A549 (cell line): ENCODE data around the gene RHBDD2. TPM values are rescaled to one million over a fixed set of nuclear protein-coding genes. Genes with fewer than 3 reads are reported as not detected.

Experiments used
- ATAC-seq, 2 experiments: fragments of 200-7000 bp in 1 of 2; fragments of >200 bp in 1 of 2; cut with Nextera tagmentation in 1 of 2; cut with Tn5 transposase in 1 of 2; 3 replicates each; pipeline versions ENCODE4 v1.8.0 to v1.9.1; 2018 to 2020; ENCODE audit warnings: mild to moderate bottlenecking in 1 of 2, moderate library complexity in 1 of 2
- CTCF ChIA-PET: fragments of 300-600 bp; sonication (Branson Sonifier 250); formaldehyde crosslinking; extraction: SDS; loops from one replicate; lab custom pipeline; 2021; ENCODE audit warnings: antibody characterized with exemption, inconsistent platforms; lab: Yijun Ruan, JAX
- POLR2A ChIA-PET: fragments of 350-600 bp; formaldehyde crosslinking; extraction: SDS; loops from one replicate; lab custom pipeline; 2021; ENCODE audit warnings: antibody characterized with exemption, inconsistent platforms; lab: Yijun Ruan, JAX
- DNase-seq, 2 experiments: peaks; one replicate each; pipeline versions ENCODE4 v3.0.0 to v3.0.0-alpha.2; 2011 to 2016; ENCODE audit warnings: low read depth in 1 of 2, low spot score in 1 of 2
- FAIRE-seq: peaks from 2 replicates; lab custom pipeline; 2011; peaks lifted over from hg19 to GRCh38; lab: Jason Lieb, UNC
- H3K27ac ChIP-seq, 2 experiments: fragments of >200 bp; sonication (Bioruptor Twin); formaldehyde crosslinking; 3 replicates each; pipeline ENCODE4 v1.5.1; 2016 to 2017
- H3K4me1 ChIP-seq: fragments of >200 bp; sonication (Bioruptor Twin); formaldehyde crosslinking; 3 replicates; pipeline ENCODE4 v1.6.1; 2016
- H3K4me2 ChIP-seq: fragments of >200 bp; sonication (Bioruptor Twin); formaldehyde crosslinking; 3 replicates; pipeline ENCODE4 v1.6.1; 2016
- H3K4me3 ChIP-seq: fragments of >200 bp; sonication (Bioruptor Twin); formaldehyde crosslinking; 3 replicates; pipeline ENCODE4 v1.5.1; 2016
- H3K9me3 ChIP-seq: fragments of >200 bp; sonication (Bioruptor Twin); formaldehyde crosslinking; 3 replicates; pipeline ENCODE4 v1.6.1; 2016
- ATOH8 ChIP-seq: fragments of 250-450 bp; sonication (Bioruptor Pico); IDR thresholded peaks from 2 replicates; pipeline ENCODE4 v1.5.0; 2020; ENCODE audit warnings: low read depth, mild to moderate bottlenecking, moderate library complexity
- CEBPB ChIP-seq, 2 experiments: fragments of >200 bp in 1 of 2; sonication (Bioruptor Twin) in 1 of 2; formaldehyde crosslinking in 1 of 2; IDR thresholded peaks; 2 replicates each; pipeline ENCODE4 v1.6.1; 2012 to 2016
- ELK1 ChIP-seq: fragments of 150-350 bp; IDR thresholded peaks from 2 replicates; pipeline ENCODE4 v1.6.1; 2014; ENCODE audit warnings: low read depth, mild to moderate bottlenecking, low read length
- EP300 ChIP-seq, 2 experiments: fragments of >200 bp; sonication (Bioruptor Twin); formaldehyde crosslinking; IDR thresholded peaks; 2 replicates in 1 of 2; 3 replicates in 1 of 2; pipeline ENCODE4 v1.6.1; 2016 to 2017
- FOSB ChIP-seq: fragments of 250-450 bp; sonication (Bioruptor Pico); IDR thresholded peaks from 2 replicates; pipeline ENCODE4 v1.5.0; 2020; ENCODE audit warnings: mild to moderate bottlenecking, moderate library complexity
- GATA3 ChIP-seq: IDR thresholded peaks from 2 replicates; pipeline ENCODE4 v1.6.1; 2012; ENCODE audit warnings: borderline replicate concordance
- HEYL ChIP-seq: fragments of 250-450 bp; sonication (Bioruptor Pico); IDR thresholded peaks from 2 replicates; pipeline ENCODE4 v1.8.0; 2021; ENCODE audit warnings: mild to moderate bottlenecking, moderate library complexity
- HMGXB4 ChIP-seq: fragments of 250-450 bp; sonication (Bioruptor Pico); IDR thresholded peaks from 2 replicates; pipeline ENCODE4 v1.5.0; 2021; ENCODE audit warnings: mild to moderate bottlenecking, moderate library complexity, borderline replicate concordance
- JUNB ChIP-seq: fragments of >200 bp; sonication (Bioruptor Twin); formaldehyde crosslinking; IDR thresholded peaks from 2 replicates; pipeline ENCODE4 v1.6.1; 2016
- MAZ ChIP-seq: fragments of 150-350 bp; IDR thresholded peaks from 2 replicates; pipeline ENCODE4 v1.6.1; 2014; ENCODE audit warnings: antibody characterized with exemption, low read depth, low read length, borderline replicate concordance
- MYC ChIP-seq: IDR thresholded peaks from 2 replicates; pipeline ENCODE4 v1.6.1; 2012; ENCODE audit warnings: mild to moderate bottlenecking, inconsistent platforms, low read length, improper control_type of control experiment, borderline replicate concordance
- POLR2A ChIP-seq: IDR thresholded peaks from 2 replicates; pipeline ENCODE4 v1.6.1; 2012; ENCODE audit warnings: mild to moderate bottlenecking, low read length
- POLR2AphosphoS2 ChIP-seq: conservative IDR thresholded peaks from 2 replicates; pipeline ENCODE4 v1.6.1; 2012; ENCODE audit warnings: low read length, improper control_type of control experiment, inconsistent platforms
- RARB ChIP-seq: fragments of 250-450 bp; sonication (Bioruptor Pico); IDR thresholded peaks from 2 replicates; pipeline ENCODE4 v1.8.0; 2021; ENCODE audit warnings: mild to moderate bottlenecking, moderate library complexity
- RCOR1 ChIP-seq: fragments of 150-350 bp; IDR thresholded peaks from 2 replicates; pipeline ENCODE4 v1.6.1; 2014; ENCODE audit warnings: antibody characterized with exemption, low read length, low read depth
- REST ChIP-seq: fragments of 200-600 bp; sonication (generic); IDR thresholded peaks from 2 replicates; pipeline ENCODE4 v1.6.1; 2016; ENCODE audit warnings: antibody characterized with exemption, mild to moderate bottlenecking, moderate library complexity
- USF2 ChIP-seq: fragments of 450-650 bp; IDR thresholded peaks from 2 replicates; pipeline ENCODE4 v1.6.1; 2014; ENCODE audit warnings: antibody characterized with exemption
- ZC3H11A ChIP-seq: fragments of 450-650 bp; IDR thresholded peaks from 2 replicates; pipeline ENCODE4 v1.6.1; 2014; ENCODE audit warnings: antibody characterized with exemption, mild to moderate bottlenecking
- ZFP36 ChIP-seq: fragments of 450-650 bp; IDR thresholded peaks from 2 replicates; pipeline ENCODE4 v1.6.1; 2014; ENCODE audit warnings: borderline replicate concordance; ENCODE audit not compliant: partially characterized antibody
- ZSCAN20 ChIP-seq: fragments of 250-450 bp; sonication (Bioruptor Pico); IDR thresholded peaks from 2 replicates; pipeline ENCODE4 v1.8.0; 2022; ENCODE audit warnings: mild to moderate bottlenecking, moderate library complexity
- WGBS: methylation state at CpG from one replicate; pipeline ENCODE4 v1.1.6; 2017; ENCODE audit errors: missing lambda C conversion rate; 5-methylcytosine and 5-hydroxymethylcytosine counted together
- polyA plus RNA-seq, 4 experiments: library from polyadenylated mRNA; depleted of rRNA in 3 of 4; stranded (reverse); fragments of >200 nt; fragmentation: RNase III in 1 of 4; extraction: RNeasy Plus Mini Kit Qiagen cat#74134 plus additional on column Dnase treatment in 1 of 4; gene quantifications; 2 replicates in 3 of 4; 3 replicates in 1 of 4; pipeline ENCODE4 v1.2.3, GENCODE V29; 2011 to 2017

RHBDD2 gene
- polyA plus RNA-seq, 2 of the 4 experiments (the other 2 are of a cell fraction): 61.3 to 62.0 TPM

- ChIA-PET CTCF (interaction anchor here (0.7 kb wide), 1 partner anchor 55 kb away, joined by 4 read pairs; no protein-coding TSS in a partner anchor), POLR2A (no interaction called here)
- DNase-seq (no peak), FAIRE-seq (no peak), ATAC-seq (no peak)
- peaks cover 31% of the 10 kb centered on the region for H3K4me1 ChIP-seq
- peak overlapping the region in 1 of 2 experiments; percentile 17; a peak in 1 of 6 replicates for H3K27ac ChIP-seq
- H3K4me3 ChIP-seq: no peak overlapping the region
- H3K4me2 ChIP-seq: 0 out of 3 replicates have a peak overlapping the region, but pooled peaks have one; percentile 1
- no peaks in the 10 kb centered on the region for H3K9me3 ChIP-seq
- no peak for TF ChIP-seq GATA3
- no peak for TF ChIP-seq ZC3H11A
- no peak for TF ChIP-seq ATOH8
- TF ChIP-seq USF2: no peak
- no peak for TF ChIP-seq JUNB
- TF ChIP-seq CEBPB (IDR thresholded peaks at IDR 0.05): no peak
- TF ChIP-seq POLR2AphosphoS2: no peak
- TF ChIP-seq EP300 (IDR thresholded peaks at IDR 0.05): no peak
- TF ChIP-seq MAZ: no peak
- TF ChIP-seq HEYL (CRISPR knock-in tag): no peak
- 86% methylated on average over 19 of the region's 19 CpGs for WGBS
Measured at GRCh38 chr7:75920431-75921161, 41.8 kb downstream of the RHBDD2 start.

GRCh38 chr7:75921479-75921878 is 42.6 kb downstream of the RHBDD2 start:
- FAIRE-seq: no peak
- CTCF ChIA-PET: interaction anchor here (0.7 to 1.0 kb wide), 2 partner anchors 37 to 56 kb away, joined by 3 to 4 read pairs; no protein-coding TSS in a partner anchor
- Histone ChIP-seq H3K4me3 (no peak overlapping the region), H3K4me1 (peaks cover 25% of the 10 kb centered on the region; the same call in 2 of the 3 replicates), H3K9me3 (no peaks in the 10 kb centered on the region), H3K4me2 (no peak overlapping the region), H3K27ac (no peak overlapping the region)
- 93% methylated on average over 14 of the region's 14 CpGs for WGBS
- no peak for ATAC-seq
- TF ChIP-seq REST (peak; percentile 55; the same call in 1 of the 2 replicates), MYC (no peak)
- DNase-seq: no peak
- POLR2A ChIA-PET: no interaction called here

GRCh38 chr7:75922966-75923603 is 44.3 kb downstream of the RHBDD2 start:
- POLR2A ChIA-PET: no interaction called here
- WGBS: 88% methylated on average over 9 of the region's 9 CpGs
- no peak for DNase-seq
- no peak for TF ChIP-seq HMGXB4
- TF ChIP-seq FOSB (CRISPR knock-in tag): no peak
- no peak for TF ChIP-seq RCOR1
- TF ChIP-seq RARB (CRISPR knock-in tag): no peak
- no peak for TF ChIP-seq ELK1
- no peak for TF ChIP-seq HEYL (CRISPR knock-in tag)
- no peak for TF ChIP-seq ATOH8
- TF ChIP-seq POLR2A: no peak
- no peak for TF ChIP-seq ZSCAN20 (CRISPR knock-in tag)
- TF ChIP-seq MYC: no peak
- no peak for TF ChIP-seq ZFP36
- no peak for TF ChIP-seq CEBPB (IDR thresholded peaks at IDR 0.05)

More at GRCh38 chr7:75922966-75923603, 44.3 kb downstream of the RHBDD2 start:
- Histone ChIP-seq H3K4me2 (no peak overlapping the region), H3K27ac (no peak overlapping the region), H3K4me3 (no peak overlapping the region), H3K4me1 (peaks cover 22% of the 10 kb centered on the region; the same call in 2 of the 3 replicates), H3K9me3 (no peaks in the 10 kb centered on the region)
- CTCF ChIA-PET: interaction anchor here (0.6 to 1.5 kb wide), 2 partner anchors 15 to 222 kb away, joined by 3 to 5 read pairs; no protein-coding TSS in a partner anchor
- ATAC-seq: no peak
- no peak for FAIRE-seq
